NCI-H2029 treated with DMSO at 0.1 percent for 48 hours (cell line): ENCODE measurements around the gene PCDH9.
A peak's percentile ranks its signal among the peaks of the same experiment; 100 is the strongest.

Experiments
- DNase-seq: peaks from one replicate; lab custom pipeline; 2025; lab: John Stamatoyannopoulos, UW

Gene PCDH9

DNA sequence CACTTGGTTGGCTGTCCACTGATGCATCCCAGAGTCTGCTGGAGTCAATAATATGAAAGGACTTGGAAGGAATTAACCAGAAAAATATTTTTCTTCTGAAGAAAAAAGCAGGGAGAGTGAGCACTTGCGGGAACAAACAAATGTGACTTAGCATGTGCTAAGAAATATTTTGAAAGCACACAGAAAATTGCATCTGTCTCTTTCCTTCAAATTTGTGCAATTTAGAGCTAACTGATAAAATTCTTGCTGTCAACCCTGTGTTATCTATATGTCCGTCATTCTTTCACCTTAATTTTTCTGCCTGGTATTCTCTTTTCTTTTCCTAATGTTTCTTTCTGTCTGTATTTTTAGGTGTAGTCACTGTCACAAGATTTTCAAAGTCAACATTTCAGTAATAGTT is 852.6 kb downstream of the PCDH9 start:
- DNase-seq = no peak

DNA sequence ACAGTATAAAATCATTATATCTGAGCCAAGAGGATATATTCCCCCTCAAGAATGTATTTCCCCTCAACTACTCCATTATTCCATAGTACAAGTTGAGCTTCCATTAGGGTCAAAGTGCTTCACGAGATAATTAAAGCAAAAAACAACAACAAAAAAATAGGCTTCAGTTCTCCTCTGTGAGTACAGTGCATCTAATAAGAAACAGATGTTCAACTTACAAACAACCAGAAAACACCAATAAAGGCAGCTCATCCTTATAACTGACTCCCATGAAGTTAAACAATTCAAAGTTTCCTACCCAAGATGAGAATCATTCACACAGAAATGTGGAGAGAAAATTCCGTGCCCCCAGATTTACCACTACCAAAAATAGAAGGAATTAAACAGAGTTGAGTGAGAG is 854.4 kb downstream of the PCDH9 start:
- DNase-seq = no peak

DNA sequence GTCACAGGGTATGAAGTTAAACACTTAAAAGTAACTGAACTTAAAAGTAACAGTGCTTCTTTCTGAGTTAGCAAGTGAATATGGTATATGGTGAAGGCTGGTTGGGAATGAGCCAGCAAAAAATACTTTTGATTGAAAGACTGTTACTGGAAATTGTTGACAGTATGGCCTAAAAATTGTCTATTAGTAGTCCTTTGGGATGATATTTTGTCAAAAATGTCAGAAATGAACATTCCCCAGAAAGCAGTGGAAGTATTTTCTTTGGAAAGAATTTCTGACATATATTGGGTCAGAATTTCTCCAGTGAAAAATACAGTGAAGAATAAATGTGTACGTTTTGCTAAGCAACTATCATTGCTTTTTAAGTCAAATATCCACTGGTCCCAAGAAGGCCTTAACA is 860.5 kb downstream of the PCDH9 start:
- DNase-seq = no peak

DNA sequence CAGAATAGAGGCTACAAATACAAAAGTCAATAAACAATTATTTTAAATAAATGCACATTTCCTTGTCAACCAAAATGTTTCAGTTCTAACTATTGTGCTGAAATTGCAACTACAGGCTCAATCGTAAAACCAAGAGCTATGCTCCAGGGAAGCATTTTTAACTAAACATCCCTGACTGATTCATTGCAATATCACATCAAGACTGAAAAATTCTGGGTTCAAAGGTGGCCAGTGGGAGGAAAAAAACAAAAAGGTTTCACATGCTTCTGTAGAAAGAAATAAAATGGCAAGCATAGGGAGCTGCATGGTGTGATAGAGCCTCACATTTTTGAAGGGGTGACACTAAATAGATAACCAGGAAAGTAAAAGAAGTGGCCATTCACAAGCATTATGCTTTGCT is 862.8 kb downstream of the PCDH9 start:
- DNase-seq = no peak

DNA sequence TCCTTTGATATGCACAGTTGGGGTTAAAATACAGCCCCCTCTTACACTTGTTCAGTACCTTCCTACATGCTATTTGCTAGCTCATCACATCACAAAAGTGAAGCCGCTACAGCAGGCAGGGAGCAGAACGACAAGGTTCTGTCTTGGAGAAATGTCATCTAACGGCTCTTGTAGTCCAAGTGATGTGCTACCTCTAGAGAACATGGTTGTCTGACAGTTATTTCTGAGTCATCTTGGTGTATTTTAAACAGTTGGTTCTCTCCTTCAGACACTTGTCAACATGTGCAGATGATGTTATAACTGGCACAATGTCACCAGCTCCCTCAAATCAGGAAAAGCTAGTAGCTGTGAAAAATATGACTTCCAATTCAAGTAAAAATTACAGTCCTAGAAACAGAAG is 865.0 kb downstream of the PCDH9 start:
- DNase-seq = no peak

DNA sequence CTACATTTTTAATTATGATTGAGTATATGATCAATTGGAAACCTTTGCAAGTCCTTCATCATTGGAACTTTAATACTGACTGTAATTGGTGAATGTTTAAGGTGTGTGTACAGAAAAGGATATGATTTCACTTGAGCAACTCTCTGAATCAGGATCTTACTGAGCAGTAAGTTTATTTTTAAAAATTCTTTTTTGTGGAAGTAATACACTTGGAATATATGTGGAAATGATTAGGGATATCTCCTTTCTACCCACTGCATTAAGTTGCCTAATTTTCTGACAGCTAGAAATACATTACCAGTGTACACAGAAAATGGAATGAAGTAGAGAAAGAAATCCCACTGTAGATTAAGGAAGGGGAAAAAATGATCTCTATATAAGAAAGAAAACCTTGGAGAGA is 865.8 kb downstream of the PCDH9 start:
- DNase-seq = no peak

DNA sequence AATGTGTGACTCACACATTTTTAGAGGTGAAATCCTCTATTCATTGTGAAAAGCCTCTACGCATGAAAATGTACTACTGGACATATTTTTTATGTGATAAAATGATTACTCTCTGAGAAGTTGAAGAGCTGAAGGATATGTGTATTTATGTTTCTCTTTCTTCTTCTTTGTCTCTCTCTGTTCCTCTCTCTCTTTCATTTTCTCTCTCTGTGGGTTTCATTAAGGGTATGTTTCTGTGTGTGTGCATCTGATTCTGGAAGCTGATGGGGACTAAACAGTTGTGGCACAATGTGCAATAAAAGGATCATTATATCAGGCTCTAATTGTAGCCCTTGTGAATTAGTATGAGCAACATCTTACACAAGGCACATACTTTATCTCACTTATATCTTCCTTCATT is 867.7 kb downstream of the PCDH9 start:
- DNase-seq = no peak

DNA sequence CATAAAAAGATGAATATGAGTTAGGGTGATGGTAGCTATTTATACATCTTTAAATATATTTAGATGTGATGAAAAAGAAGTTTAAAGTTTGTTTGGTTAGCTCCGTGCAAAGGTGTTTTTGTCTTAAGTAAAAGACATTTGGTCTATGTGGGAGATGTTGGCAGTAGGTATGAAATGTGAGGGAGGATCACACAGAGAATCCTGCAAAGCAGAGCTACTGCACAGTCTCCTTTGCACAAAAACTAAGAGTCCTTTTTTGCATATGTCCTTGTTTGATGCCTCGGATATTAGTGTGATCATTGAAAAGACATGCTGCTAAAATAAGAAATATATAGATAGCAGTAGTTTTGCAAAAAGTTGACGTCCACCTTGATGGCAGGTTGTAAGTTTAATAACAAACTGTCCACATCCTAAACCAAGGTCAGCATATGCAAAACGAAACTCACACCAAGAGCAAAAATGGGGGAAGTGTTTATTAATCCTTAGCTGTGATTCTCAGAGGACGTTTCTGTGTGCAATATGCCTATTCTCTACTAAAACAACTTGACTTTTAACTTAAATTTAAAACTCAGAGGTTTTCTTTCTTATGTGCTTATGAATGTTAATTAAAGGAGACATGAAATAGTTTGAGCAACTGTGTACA is 870.1 kb downstream of the PCDH9 start:
- DNase-seq = no peak

DNA sequence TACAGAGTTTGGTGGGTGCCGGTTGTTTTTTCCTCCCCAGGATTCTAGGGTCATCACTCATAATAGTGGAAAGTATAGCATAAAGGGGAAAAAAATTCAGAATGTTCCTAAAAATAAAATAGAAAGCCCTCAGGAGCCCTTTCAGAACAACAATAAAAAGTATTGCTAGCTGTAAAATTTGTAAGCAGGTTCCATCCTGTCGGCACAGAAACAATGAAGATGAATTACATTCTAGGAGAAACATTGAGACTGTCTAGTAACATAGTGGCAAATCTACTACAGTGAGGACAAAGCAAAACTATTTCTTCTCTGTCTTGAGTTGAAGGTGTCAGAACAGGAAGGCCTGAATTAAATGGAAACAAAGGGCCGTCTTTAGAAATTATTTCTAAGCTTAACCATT is 870.7 kb downstream of the PCDH9 start:
- no peak for DNase-seq

DNA sequence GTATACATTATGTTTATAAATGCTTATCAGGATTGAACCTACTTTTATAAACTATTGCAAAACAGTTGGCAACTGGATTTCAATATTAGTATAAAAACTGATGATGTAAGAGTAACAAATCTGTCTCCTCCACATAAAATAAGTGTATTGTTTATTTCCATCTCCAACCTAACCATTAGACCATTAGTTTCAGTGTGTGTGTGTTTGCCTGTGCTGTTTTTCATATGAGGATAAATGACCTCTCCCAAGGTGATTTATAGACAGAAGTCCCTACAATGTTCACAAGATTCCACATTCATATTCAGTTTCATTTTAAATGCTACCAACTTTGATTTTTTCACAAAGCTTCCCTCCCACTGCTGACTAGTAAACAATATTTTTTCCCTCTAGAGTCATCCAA is 871.6 kb downstream of the PCDH9 start:
- DNase-seq = no peak

DNA sequence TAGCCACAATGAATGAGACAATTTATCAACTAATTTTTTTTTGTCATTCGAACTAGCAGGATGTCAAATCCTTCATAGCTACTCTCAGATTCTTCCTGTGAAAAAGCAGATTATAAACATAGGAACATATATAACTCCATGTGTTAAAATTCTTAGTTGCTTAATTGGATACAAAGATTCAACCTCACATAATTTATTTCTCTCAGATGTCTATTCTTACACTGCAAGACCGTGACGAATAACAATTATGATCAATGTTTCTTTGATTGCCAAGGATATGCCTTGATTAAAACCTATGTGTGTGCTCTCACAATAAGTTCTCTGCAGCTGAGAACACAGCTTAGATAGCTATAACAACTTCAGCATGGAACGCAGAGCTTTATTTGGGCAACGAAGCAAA is 872.7 kb downstream of the PCDH9 start:
- no peak for DNase-seq

DNA sequence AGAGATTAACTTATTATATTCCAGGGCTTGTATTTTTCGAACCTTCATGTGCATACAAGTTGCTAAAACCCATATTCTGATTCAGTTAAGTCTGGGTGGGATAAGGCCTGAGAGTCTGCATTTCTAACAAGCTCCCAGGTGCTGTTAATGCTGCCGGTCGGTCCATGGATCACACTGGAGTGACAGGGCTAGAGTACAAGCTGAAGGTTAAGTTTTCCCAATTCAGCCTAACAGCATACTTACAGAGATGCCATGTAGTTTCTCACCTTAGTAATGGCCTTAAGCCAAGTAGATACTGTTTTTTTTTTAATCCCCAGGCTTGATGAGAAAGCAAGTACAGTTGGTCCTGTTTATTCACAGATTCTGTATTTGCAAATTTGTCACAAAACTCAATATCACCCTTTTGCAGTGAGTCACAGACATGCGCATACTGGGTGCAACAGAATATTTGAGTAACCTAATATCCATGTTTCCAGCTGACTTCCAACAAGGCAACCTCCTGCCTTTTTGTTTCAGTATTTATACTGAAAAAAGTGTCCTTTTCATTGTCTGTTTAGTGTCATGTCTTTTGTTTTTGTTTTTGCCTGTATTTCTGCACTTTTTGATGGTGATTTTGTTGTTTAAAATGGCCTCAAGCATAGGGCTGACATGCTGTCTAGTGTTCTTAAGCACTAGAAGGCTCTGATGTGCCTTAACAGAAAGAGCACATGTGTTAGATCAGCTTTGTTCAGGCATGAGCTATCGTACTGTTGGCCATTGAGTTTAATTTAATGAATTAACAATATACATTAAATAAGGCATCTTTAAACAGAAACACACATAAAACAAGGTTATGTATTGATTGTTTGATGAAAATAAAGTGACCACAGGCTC is 875.0 kb downstream of the PCDH9 start:
- no peak for DNase-seq

DNA sequence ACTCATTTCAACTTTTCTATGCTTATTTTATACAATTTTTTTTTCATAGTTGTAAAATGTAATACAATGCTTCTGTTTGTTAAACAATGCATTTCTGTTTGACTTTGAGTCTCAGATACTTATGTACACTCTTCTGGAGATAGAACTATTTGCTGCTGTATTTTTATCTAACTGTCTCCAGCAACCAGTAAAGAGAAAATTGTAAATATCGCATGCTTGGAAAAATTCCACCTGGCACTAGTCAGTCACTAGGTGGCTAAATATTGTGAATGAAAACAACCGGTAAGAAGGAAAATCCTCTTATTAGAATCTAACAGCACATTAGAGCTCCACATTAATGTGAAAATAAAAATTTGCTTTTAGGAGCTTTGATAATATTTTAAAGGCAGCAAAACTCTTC is 876.5 kb downstream of the PCDH9 start:
- DNase-seq = peak; percentile 5

DNA sequence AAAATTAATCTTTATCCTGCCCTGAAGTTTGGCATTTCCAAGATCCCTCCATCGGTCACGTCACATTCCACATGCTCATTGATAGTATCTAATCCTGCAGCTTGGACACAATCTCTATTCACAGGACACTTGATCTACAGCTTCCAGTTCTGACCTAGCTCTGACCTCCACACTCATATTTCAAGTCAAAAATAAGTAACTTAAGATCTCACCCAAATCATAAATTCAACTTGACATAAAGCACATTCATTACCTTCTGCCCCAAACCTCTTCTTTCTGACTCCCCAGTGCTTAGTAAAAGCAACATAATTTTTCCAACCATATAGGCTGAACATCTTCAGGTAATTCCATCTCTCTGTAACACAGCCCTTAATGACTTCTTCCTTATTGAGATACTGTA is 880.2 kb downstream of the PCDH9 start:
- DNase-seq = no peak

DNA sequence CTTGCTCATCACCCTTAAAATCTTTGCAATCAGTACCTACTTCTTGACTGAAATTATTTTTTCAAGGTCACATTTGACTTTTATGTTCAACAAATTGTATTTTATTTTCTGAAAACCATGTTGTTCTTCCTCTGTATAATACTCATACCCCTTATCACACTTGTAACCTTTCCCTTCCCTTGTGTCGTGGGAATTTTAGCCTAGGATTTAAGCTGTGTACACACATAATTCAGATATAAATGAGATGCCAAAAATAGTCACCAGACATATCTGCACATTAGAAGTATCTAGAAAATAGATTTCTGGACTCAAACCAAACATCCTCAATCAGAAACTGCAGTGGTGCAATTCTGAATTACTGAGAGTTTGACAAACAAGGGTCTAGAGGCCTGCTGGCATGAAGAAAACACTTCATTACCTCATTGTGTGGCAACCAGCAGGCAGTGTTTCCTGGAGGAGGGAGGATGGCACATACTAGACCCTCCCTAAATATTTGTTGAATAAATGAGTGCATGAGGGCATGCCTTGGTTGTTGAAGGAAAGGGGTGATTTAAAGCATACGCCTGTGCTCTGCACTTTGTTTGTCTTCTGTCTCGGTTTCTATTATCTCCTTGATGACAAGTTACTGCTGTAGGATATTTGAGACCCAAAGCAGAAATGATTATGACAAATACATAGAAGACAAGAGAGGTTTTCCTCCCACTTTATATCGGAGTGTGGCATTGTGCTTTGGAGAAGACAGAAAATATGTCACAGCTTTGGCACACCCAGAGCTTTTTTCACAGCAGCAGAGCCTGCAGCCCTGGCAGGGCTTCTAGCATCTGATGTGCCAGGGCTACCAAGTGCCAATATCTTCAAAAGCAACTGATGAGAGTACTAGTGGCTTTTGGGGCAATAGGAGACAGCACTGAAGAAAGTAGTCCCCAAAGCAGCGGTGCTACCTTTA is 881.1 kb downstream of the PCDH9 start:
- DNase-seq = peak; percentile 91

DNA sequence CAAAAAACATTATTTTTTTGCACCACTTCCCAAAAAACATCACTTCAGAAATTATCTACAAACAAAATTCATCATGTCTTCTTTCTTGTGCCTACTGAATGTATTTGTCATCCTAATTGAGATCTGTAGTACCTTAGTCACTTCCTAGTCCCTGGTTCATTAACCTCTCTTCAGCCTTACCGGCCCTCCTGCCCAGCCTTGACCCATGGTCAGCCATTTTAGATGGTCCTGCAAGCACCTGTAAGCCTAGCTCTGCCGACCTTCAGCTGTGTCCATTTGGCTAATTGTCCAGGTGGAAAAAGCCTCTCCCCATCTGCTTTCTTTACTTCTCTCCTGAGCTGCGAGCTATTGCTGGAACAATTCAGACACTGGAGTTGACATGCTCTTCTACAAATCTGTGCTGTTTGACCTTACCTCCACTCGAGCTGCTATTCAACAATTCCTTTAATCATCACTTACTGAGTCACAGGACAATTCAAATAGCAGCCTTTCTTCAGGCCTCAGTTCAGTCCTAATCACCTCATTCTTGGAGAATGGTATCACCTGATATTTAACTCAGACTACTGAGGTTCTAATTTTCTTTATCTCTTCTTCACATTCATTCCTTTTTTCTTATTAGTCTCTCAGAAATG is 882.5 kb downstream of the PCDH9 start:
- DNase-seq = no peak

DNA sequence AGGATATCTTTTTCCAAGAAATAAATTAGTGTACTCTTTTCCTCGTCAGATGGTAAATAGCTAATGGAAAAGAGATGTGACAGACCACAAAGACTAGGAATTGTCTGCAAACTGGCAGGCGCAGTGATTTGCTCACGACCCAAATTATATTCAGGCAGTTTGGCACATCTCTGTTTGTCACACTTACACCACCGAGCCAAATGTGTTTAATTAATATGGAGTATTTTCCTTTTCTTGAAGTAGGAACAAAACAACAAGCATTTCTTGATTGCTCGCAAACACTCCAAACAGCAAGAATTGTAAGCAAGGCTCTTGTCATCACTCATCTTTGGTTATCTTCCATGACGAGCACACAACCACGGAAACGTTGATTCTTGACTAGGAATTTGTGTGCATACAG is 884.2 kb downstream of the PCDH9 start:
- DNase-seq = no peak

DNA sequence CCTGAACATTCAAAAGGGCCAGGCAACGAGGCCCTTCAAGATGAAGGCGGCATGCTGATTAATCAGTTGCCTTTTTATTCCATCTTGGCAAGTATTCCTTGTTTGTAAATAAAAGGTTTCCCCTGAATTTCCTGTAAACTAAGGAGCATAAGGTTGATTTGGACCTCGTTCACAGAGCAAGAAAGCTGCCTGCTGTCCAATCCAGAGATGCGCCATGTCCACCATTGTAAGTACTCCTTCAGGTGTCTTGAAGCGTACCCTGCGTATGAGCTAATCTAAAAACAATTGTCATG is 884.7 kb downstream of the PCDH9 start:
- no peak for DNase-seq

DNA sequence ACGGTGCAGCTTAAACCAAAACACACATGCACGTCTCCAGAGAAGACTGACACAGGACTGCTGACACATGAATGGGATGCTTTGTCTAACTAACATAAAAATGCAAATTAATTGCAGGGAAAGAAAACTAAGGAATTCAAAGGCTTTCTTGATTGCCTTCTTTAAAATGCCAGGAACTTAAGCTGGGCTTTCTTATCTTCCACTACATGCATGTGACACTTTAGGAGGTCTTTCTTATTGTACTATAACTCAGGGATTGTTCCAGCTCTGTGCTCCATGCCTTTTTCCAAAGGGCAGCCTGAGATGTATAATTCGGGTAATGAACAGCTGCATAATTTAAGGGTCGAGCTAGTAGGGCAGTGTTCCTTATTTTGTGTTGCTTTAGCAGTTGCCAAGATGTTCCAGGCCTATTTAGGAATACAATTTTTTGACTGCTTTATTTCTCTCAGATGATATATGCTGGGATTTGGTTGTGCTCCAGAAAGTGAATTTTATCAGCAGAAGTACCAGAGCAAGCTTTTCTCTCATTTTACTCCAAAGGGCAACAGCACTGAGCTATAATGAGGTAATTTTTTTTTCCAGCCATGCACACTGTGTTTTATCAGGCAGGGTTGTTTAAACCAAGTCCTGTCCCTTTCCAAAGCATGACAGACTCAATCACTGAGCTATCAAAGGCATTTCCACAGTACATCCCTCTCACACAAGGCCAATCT is 885.2 kb downstream of the PCDH9 start:
- DNase-seq = no peak

DNA sequence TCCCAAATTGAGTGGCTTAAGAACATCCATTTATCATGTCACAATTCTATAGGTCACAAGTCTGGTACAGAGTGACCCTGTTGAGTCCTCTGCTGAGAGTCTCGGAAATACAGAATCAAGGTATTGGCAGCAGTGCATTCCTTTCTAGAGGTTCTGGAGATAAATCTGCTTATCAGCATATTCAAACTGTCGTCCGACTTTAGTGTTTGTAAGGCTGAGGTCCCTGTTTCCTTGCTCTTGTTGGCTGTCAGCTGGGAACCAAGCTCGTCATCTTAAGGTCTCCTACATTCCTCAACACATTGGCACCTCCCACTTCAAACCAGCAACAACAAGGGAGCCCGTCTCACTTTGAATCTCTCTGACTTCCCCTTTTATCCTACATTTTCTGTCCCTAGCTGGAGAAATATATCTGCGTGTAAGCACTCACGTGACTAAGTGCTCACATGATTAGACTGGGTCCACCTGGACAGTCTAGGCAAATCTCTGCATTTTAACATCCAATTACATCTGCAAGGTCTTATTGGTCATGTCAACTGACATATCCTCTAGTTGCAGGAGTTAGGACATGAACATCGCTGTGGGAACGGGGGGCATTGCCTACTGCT is 886.8 kb downstream of the PCDH9 start:
- no peak for DNase-seq

DNA sequence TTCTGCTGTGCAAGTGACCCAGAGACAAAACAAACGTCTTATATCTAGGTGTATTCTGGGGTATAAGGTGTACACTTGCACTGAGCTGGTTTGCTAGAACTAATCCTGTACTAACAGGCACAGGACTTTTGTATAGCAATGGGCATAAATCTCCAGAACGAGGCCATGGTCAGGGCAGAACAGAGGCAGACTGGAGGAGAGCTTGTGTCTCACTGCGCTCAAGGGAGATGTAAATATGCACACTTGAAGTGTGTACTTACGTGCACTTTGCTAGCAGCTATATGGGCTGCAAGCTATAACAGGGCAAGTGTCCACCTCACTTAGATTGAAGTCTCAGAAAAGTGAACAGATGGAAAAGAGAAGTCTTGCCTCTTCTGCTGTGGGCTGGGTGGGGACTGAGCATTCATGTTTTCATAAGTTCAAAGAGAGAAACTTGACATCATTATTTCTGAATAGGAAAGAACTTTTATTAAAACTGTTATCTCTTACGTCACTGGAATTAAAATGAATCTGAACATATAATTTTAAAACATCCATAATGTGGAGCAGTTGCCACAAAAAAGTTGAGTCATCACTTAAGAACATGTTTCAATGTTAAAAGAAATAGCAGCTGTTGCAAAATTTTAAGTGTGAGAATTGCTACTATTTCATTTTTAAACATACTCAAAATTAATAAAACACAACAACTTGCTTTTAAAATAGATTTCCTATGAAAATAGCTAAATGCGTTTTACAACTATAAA is 888.3 kb downstream of the PCDH9 start:
- DNase-seq = no peak
